Caco-2 (cell line): ENCODE data around the gene FBXO21. TPM values are rescaled to one million over a fixed set of nuclear protein-coding genes. Genes with fewer than 3 reads are reported as not detected.
A peak's percentile ranks its signal among the peaks of the same experiment; 100 is the strongest.
"Not testable (repeated sequence)": the region's sequence is repeated elsewhere in the genome, so short reads cannot be mapped to it uniquely, and the experiment has no call there.

Source experiments
- BruUV-seq: library from RNA; stranded (reverse); fragments of 400-500 nt; replicated peaks from 2 replicates; lab custom pipeline; 2021; lab: Mats Ljungman, UMichigan
- CTCF ChIA-PET: fragments of 300-600 bp; sonication (Branson Sonifier 250); formaldehyde crosslinking; loops from one replicate; lab custom pipeline; 2022; ENCODE audit warnings: antibody characterized with exemption; lab: Charles Lee
- POLR2A ChIA-PET: fragments of 300-600 bp; sonication (Branson Sonifier 250); formaldehyde crosslinking; loops from one replicate; lab custom pipeline; 2022; ENCODE audit warnings: antibody characterized with exemption; lab: Charles Lee
- DNase-seq, 2 experiments: peaks; one replicate each; pipeline versions ENCODE4 v3.0.0 to v3.0.0-alpha.2; 2020 to 2022
- H3K27me3 ChIP-seq: replicated peaks from 2 replicates; pipeline ENCODE4 v1.6.0; 2011; ENCODE audit warnings: low read length; ENCODE audit not compliant: control insufficient read depth, insufficient read depth
- H3K36me3 ChIP-seq: 2 replicates; pipeline ENCODE4 v1.5.1; 2011; ENCODE audit warnings: low read length; ENCODE audit not compliant: control insufficient read depth, insufficient read depth
- H3K4me1 ChIP-seq: fragments of 250-450 bp; sonication (Bioruptor Pico); 2 replicates; pipeline ENCODE4 v1.5.1; 2020; ENCODE audit warnings: mild to moderate bottlenecking
- H3K4me3 ChIP-seq: 2 replicates; pipeline ENCODE4 v1.5.1; 2011; ENCODE audit warnings: low read depth, mild to moderate bottlenecking, control low read depth, low read length
- H3K9me3 ChIP-seq: fragments of 250-450 bp; sonication (Bioruptor Pico); 2 replicates; pipeline ENCODE4 v1.5.1; 2020; ENCODE audit warnings: mild to moderate bottlenecking, moderate library complexity
- H3K27ac Mint-ChIP-seq: one replicate; pipeline ENCODE4 v1.8.0; 2022; ENCODE audit warnings: mixed read lengths; ENCODE audit not compliant: unreplicated experiment
- H3K27me3 Mint-ChIP-seq: one replicate; pipeline ENCODE4 v1.8.0; 2022; ENCODE audit warnings: mixed read lengths; ENCODE audit not compliant: insufficient read depth, unreplicated experiment
- H3K36me3 Mint-ChIP-seq: one replicate; pipeline ENCODE4 v1.8.0; 2022; ENCODE audit warnings: mild to moderate bottlenecking, mixed read lengths; ENCODE audit not compliant: insufficient read depth, unreplicated experiment
- H3K4me1 Mint-ChIP-seq: one replicate; pipeline ENCODE4 v1.8.0; 2022; ENCODE audit warnings: low read depth, mixed read lengths; ENCODE audit not compliant: unreplicated experiment
- H3K4me3 Mint-ChIP-seq: one replicate; pipeline ENCODE4 v1.8.0; 2022; ENCODE audit warnings: mild to moderate bottlenecking, moderate library complexity, mixed read lengths; ENCODE audit not compliant: unreplicated experiment
- H3K9me3 Mint-ChIP-seq: one replicate; pipeline ENCODE4 v1.8.0; 2022; ENCODE audit warnings: mixed read lengths; ENCODE audit not compliant: unreplicated experiment
- intact Hi-C: fragments of 100-400 bp; cut with micrococcal nuclease; formaldehyde crosslinking; loops from one replicate; pipeline ENCODE4 v1.10.0; 2022; ENCODE audit not compliant: unreplicated experiment
- total RNA-seq: library from RNA; stranded (reverse); gene quantifications from 2 replicates; pipeline ENCODE4 v1.2.3, GENCODE V29; 2022
- TF ChIP-seq, protein P1 (sequence below), 2 experiments: fragments of 200-600 bp in 1 of 2; IDR thresholded peaks; 1 replicate in 1 of 2; 2 replicates in 1 of 2; pipeline versions ENCODE4 v1.5.1 to v1.8.0; 2011 to 2022; ENCODE audit warnings: antibody characterized with exemption in 1 of 2, control low read depth in 1 of 2, inconsistent platforms in 1 of 2, low read depth in 1 of 2, low read length in 1 of 2, mild to moderate bottlenecking in 1 of 2, moderate library complexity in 1 of 2; ENCODE audit not compliant: insufficient read depth in 1 of 2, severe bottlenecking in 1 of 2, unreplicated experiment in 1 of 2

The FBXO21 gene
- total RNA-seq, 1 experiment from 2014 or later: 44.5 TPM

- H3K36me3 Mint-ChIP-seq, H3K27me3 ChIP-seq, DNase-seq, H3K27ac Mint-ChIP-seq, intact Hi-C loops, POLR2A ChIA-PET, H3K4me1 Mint-ChIP-seq, BruUV-seq, H3K4me3 Mint-ChIP-seq, H3K36me3 ChIP-seq, H3K4me3 ChIP-seq, H3K9me3 ChIP-seq, H3K27me3 Mint-ChIP-seq, H3K4me1 ChIP-seq: not testable (repeated sequence)
- CTCF ChIA-PET: interaction anchor here (0.6 kb wide), 1 partner anchor 300 kb away, joined by 3 read pairs; no protein-coding TSS in a partner anchor
- peaks cover 20% of the 10 kb centered on the region for H3K9me3 Mint-ChIP-seq
Observed at GRCh38 chr12:117195027-117195426, 4.8 kb upstream of the FBXO21 start.

- CTCF ChIA-PET: no interaction called here
- H3K9me3 Mint-ChIP-seq: peaks cover 20% of the 10 kb centered on the region
- POLR2A ChIA-PET: no interaction called here
- H3K27me3 ChIP-seq: no peaks in the 10 kb centered on the region
- H3K4me1 Mint-ChIP-seq: peaks cover 8% of the 10 kb centered on the region
- H3K27ac Mint-ChIP-seq: no peak overlapping the region
- intact Hi-C loops: no loop called here
- 0 out of 2 replicates have a peak, but pooled peaks cover 4% of the 10 kb centered on the region for H3K4me1 ChIP-seq
- H3K9me3 ChIP-seq: no peaks in the 10 kb centered on the region
- H3K4me3 Mint-ChIP-seq: no peak overlapping the region
- no TSS peak for BruUV-seq
- peaks cover 7% of the 10 kb centered on the region for H3K27me3 Mint-ChIP-seq
- TF ChIP-seq, protein P1, sequence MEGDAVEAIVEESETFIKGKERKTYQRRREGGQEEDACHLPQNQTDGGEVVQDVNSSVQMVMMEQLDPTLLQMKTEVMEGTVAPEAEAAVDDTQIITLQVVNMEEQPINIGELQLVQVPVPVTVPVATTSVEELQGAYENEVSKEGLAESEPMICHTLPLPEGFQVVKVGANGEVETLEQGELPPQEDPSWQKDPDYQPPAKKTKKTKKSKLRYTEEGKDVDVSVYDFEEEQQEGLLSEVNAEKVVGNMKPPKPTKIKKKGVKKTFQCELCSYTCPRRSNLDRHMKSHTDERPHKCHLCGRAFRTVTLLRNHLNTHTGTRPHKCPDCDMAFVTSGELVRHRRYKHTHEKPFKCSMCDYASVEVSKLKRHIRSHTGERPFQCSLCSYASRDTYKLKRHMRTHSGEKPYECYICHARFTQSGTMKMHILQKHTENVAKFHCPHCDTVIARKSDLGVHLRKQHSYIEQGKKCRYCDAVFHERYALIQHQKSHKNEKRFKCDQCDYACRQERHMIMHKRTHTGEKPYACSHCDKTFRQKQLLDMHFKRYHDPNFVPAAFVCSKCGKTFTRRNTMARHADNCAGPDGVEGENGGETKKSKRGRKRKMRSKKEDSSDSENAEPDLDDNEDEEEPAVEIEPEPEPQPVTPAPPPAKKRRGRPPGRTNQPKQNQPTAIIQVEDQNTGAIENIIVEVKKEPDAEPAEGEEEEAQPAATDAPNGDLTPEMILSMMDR (IDR thresholded peaks at IDR 0.05; ENCODE audit: insufficient read depth in 1 of 2, low read depth in 1 of 2, low read length in 1 of 2, severe bottlenecking in 1 of 2, unreplicated experiment in 1 of 2): no peak
- no peaks in the 10 kb centered on the region for H3K36me3 ChIP-seq
- DNase-seq: no peak
- H3K36me3 Mint-ChIP-seq: no peaks in the 10 kb centered on the region
- no peak overlapping the region for H3K4me3 ChIP-seq
Observed at GRCh38 chr12:117193903-117194302, 3.6 kb upstream of the FBXO21 start.

DNA sequence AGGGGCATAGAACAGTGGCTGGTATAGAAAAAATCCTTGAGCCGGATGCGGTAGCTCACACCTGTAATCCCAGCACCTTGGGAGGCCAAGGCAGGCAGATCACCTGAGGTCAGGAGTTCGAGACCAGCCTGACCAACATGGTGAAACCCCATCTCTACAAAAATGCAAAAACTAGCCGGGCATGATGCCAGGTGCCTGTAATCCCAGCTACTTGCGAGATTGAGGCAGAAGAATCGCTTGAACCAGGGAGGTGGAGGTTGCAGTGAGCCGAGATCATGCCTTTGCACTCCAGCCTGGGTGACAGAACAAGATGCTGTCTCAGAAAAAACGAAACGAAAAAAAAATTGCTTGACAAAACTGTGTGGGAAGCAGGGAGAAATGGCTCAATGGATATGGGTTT is 2.3 kb upstream of the FBXO21 start:
- H3K4me1 ChIP-seq, H3K36me3 Mint-ChIP-seq, POLR2A ChIA-PET, H3K27me3 ChIP-seq, BruUV-seq, H3K4me3 ChIP-seq, DNase-seq, H3K27me3 Mint-ChIP-seq, H3K36me3 ChIP-seq, H3K9me3 ChIP-seq, H3K27ac Mint-ChIP-seq, H3K4me3 Mint-ChIP-seq, CTCF ChIA-PET, intact Hi-C loops: not testable (repeated sequence)
- H3K9me3 Mint-ChIP-seq: peaks cover 20% of the 10 kb centered on the region
- H3K4me1 Mint-ChIP-seq: peaks cover 12% of the 10 kb centered on the region

DNA sequence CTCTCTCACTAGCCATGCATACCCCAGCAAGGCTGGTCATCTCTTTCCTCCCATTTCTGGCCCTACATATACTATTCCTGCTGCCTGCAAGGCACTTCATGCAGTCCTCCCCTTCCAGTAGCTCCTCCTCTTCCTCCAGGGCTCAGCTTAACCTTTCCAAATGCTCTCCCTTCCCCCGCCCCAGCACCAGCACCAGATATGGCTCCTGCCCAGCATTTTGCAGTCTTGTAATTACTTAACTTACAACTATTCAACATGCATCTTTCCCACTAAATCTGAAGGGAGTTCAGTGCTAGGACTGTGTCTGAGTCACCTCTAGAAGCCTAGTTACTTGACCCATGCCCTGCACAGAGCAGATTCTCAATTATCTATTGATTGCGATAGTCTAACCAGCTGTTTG is 1.8 kb upstream of the FBXO21 start:
- peak overlapping the region; percentile 9 for H3K4me3 Mint-ChIP-seq
- DNase-seq: no peak
- BruUV-seq: no TSS peak
- CTCF ChIA-PET: no interaction called here
- H3K27ac Mint-ChIP-seq: no peak overlapping the region
- POLR2A ChIA-PET: interaction anchor here (0.6 kb wide), 1 partner anchor 779 kb away, joined by 8 read pairs; no protein-coding TSS in a partner anchor
- Histone ChIP-seq H3K36me3 (no peaks in the 10 kb centered on the region), H3K4me1 (peaks cover 6% of the 10 kb centered on the region; the same call in 1 of the 2 replicates), H3K9me3 (no peaks in the 10 kb centered on the region), H3K27me3 (no peaks in the 10 kb centered on the region), H3K4me3 (no peak overlapping the region)
- intact Hi-C loops: no loop called here
- H3K4me1 Mint-ChIP-seq: peaks cover 12% of the 10 kb centered on the region
- H3K36me3 Mint-ChIP-seq: no peaks in the 10 kb centered on the region
- H3K9me3 Mint-ChIP-seq: peaks cover 20% of the 10 kb centered on the region
- TF ChIP-seq, protein P1 (IDR thresholded peaks at IDR 0.05; ENCODE audit: insufficient read depth in 1 of 2, low read depth in 1 of 2, low read length in 1 of 2, severe bottlenecking in 1 of 2, unreplicated experiment in 1 of 2): no peak
- peaks cover 4% of the 10 kb centered on the region for H3K27me3 Mint-ChIP-seq
